Neural cell (in vitro differentiated cells): ENCODE measurements around the gene ALDH1A1. TPM values are rescaled to one million over a fixed set of nuclear protein-coding genes. Genes with fewer than 3 reads are reported as not detected.

ENCODE experiments used
- H2AFZ ChIP-seq: fragments of 200-600, 300-800 bp; sonication (generic), shearing (Covaris generic); 2 replicates; pipeline ENCODE4 v1.6.0; 2014; ENCODE audit warnings: low read depth, mild to moderate bottlenecking, antibody characterized with exemption, low read length, moderate library complexity
- H3F3A ChIP-seq: fragments of 200-600 bp; shearing (Covaris generic); 2 replicates; pipeline ENCODE4 v1.6.1; 2016; ENCODE audit warnings: mild to moderate bottlenecking, moderate library complexity, mixed read lengths, antibody characterized with exemption, low read length; ENCODE audit not compliant: insufficient read depth, poor library complexity, severe bottlenecking
- H3K27ac ChIP-seq: fragments of 200-600, 300-800 bp; sonication (generic), shearing (Covaris generic); 2 replicates; pipeline ENCODE4 v1.5.1; 2014; ENCODE audit warnings: mild to moderate bottlenecking, low read length, moderate library complexity
- H3K27me3 ChIP-seq: fragments of 300-800, 200-600 bp; sonication (generic), shearing (Covaris generic); 2 replicates; pipeline ENCODE4 v1.6.0; 2014; ENCODE audit warnings: mild to moderate bottlenecking, low read depth, low read length, moderate library complexity; ENCODE audit not compliant: insufficient read depth
- H3K36me3 ChIP-seq: fragments of 300-800, 200-600 bp; sonication (generic), shearing (Covaris generic); 2 replicates; pipeline ENCODE4 v1.5.1; 2014; ENCODE audit warnings: mild to moderate bottlenecking, antibody characterized with exemption, low read length, moderate library complexity; ENCODE audit not compliant: insufficient read depth
- H3K4me2 ChIP-seq: fragments of 300-800, 200-600 bp; sonication (generic), shearing (Covaris generic); 2 replicates; pipeline ENCODE4 v1.6.0; 2014; ENCODE audit warnings: mild to moderate bottlenecking, low read length
- H3K4me3 ChIP-seq: fragments of 300-800, 200-600 bp; sonication (generic), shearing (Covaris generic); 2 replicates; pipeline ENCODE4 v1.5.1; 2014; ENCODE audit warnings: mild to moderate bottlenecking, low read length, moderate library complexity
- H3K79me2 ChIP-seq: fragments of 200-600 bp; shearing (Covaris generic); replicated peaks from 2 replicates; pipeline ENCODE4 v1.6.0; 2014; ENCODE audit warnings: mild to moderate bottlenecking, low read length, moderate library complexity; ENCODE audit not compliant: insufficient read depth
- H3K9ac ChIP-seq: fragments of 300-800, 200-600 bp; sonication (generic), shearing (Covaris generic); 2 replicates; pipeline ENCODE4 v1.6.1; 2016; ENCODE audit warnings: mild to moderate bottlenecking, low read length, mixed read lengths
- H3K9me2 ChIP-seq: fragments of 200-600 bp; shearing (Covaris generic); 2 replicates; pipeline ENCODE4 v1.6.1; 2016; ENCODE audit warnings: mild to moderate bottlenecking, low read length, mixed read lengths; ENCODE audit not compliant: insufficient read depth
- H3K9me3 ChIP-seq: fragments of 200-600, 300-800 bp; sonication (generic), shearing (Covaris generic); 2 replicates; pipeline ENCODE4 v1.6.1; 2016; ENCODE audit warnings: mild to moderate bottlenecking, mixed run types, low read length, moderate library complexity, mixed read lengths
- H4K20me1 ChIP-seq: fragments of 200-600 bp; shearing (Covaris generic); 2 replicates; pipeline ENCODE4 v1.6.1; 2016; ENCODE audit warnings: mild to moderate bottlenecking, mixed run types; ENCODE audit not compliant: insufficient read depth
- CTCF ChIP-seq: fragments of 450-650 bp; IDR thresholded peaks from 2 replicates; pipeline ENCODE4 v1.5.1; 2014; ENCODE audit warnings: antibody characterized with exemption, mild to moderate bottlenecking, moderate library complexity; ENCODE audit not compliant: poor library complexity, severe bottlenecking
- EP300 ChIP-seq: fragments of 450-650 bp; conservative IDR thresholded peaks from 2 replicates; pipeline ENCODE4 v1.6.1; 2014; ENCODE audit warnings: antibody characterized with exemption, mild to moderate bottlenecking, moderate library complexity; ENCODE audit not compliant: poor library complexity, severe bottlenecking
- EZH2 ChIP-seq: fragments of 200-600, 300-800 bp; shearing (Covaris generic), sonication (generic); IDR thresholded peaks from 2 replicates; pipeline ENCODE4 v1.6.1; 2014; ENCODE audit warnings: antibody characterized with exemption, low read length, borderline replicate concordance, mild to moderate bottlenecking; ENCODE audit not compliant: insufficient read depth, poor library complexity, severe bottlenecking
- MXI1 ChIP-seq: fragments of 450-650 bp; conservative IDR thresholded peaks from 2 replicates; pipeline ENCODE4 v1.6.1; 2014; ENCODE audit warnings: antibody characterized with exemption, mild to moderate bottlenecking; ENCODE audit not compliant: poor library complexity, severe bottlenecking
- POLR2AphosphoS5 ChIP-seq: IDR thresholded peaks from 2 replicates; pipeline ENCODE4 v1.6.1; 2012
- RAD21 ChIP-seq: fragments of 450-650 bp; conservative IDR thresholded peaks from 2 replicates; pipeline ENCODE4 v1.6.1; 2014; ENCODE audit warnings: antibody characterized with exemption, mild to moderate bottlenecking, moderate library complexity
- REST ChIP-seq: IDR thresholded peaks from 2 replicates; pipeline ENCODE4 v1.6.1; 2012; ENCODE audit warnings: borderline replicate concordance
- SMC3 ChIP-seq: fragments of 450-650 bp; conservative IDR thresholded peaks from 2 replicates; pipeline ENCODE4 v1.6.1; 2014; ENCODE audit warnings: antibody characterized with exemption, mild to moderate bottlenecking, moderate library complexity; ENCODE audit not compliant: poor library complexity
- TAF1 ChIP-seq: IDR thresholded peaks from 2 replicates; pipeline ENCODE4 v1.6.1; 2012; ENCODE audit warnings: low read depth
- polyA plus RNA-seq: library from polyadenylated mRNA; depleted of rRNA; stranded (reverse); fragments of >200 nt; gene quantifications from 2 replicates; pipeline ENCODE4 v1.2.3, GENCODE V29; 2014

Gene ALDH1A1
- polyA plus RNA-seq, 1 donor from 2014 or later = not detected

- Histone ChIP-seq H3K4me3 (no peak overlapping the region), H3K9ac (no peak overlapping the region), H3K9me2 (no peaks in the 10 kb centered on the region), H4K20me1 (no peaks in the 10 kb centered on the region), H3K27ac (no peak overlapping the region), H3F3A (no peaks in the 10 kb centered on the region), H3K27me3 (no peaks in the 10 kb centered on the region), H3K4me2 (no peak overlapping the region), H2AFZ (no peak overlapping the region), H3K79me2 (no peaks in the 10 kb centered on the region), H3K9me3 (no peaks in the 10 kb centered on the region), H3K36me3 (no peaks in the 10 kb centered on the region)
- no peak for TF ChIP-seq RAD21
- TF ChIP-seq SMC3 = no peak
- TF ChIP-seq TAF1 = no peak
- no peak for TF ChIP-seq POLR2AphosphoS5
- TF ChIP-seq EP300 = no peak
- TF ChIP-seq REST = no peak
- no peak for TF ChIP-seq MXI1
- TF ChIP-seq CTCF = no peak
- TF ChIP-seq EZH2 = no peak
Measured at GRCh38 chr9:72933730-72934665, 18.9 kb downstream of the ALDH1A1 start.

- no peak overlapping the region for H3K4me2 ChIP-seq
- H3K9me3 ChIP-seq = no peaks in the 10 kb centered on the region
- H4K20me1 ChIP-seq = no peaks in the 10 kb centered on the region
- TF ChIP-seq SMC3 (no peak), TAF1 (no peak), REST (no peak), EZH2 (no peak), CTCF (no peak)
- no peaks in the 10 kb centered on the region for H3K36me3 ChIP-seq
- no peaks in the 10 kb centered on the region for H3F3A ChIP-seq
- no peaks in the 10 kb centered on the region for H3K79me2 ChIP-seq
- H3K9ac ChIP-seq = no peak overlapping the region
- no peaks in the 10 kb centered on the region for H3K27me3 ChIP-seq
- no peak overlapping the region for H3K4me3 ChIP-seq
- H2AFZ ChIP-seq = no peak overlapping the region
- no peaks in the 10 kb centered on the region for H3K9me2 ChIP-seq
- H3K27ac ChIP-seq = no peak overlapping the region
Measured at GRCh38 chr9:72932619-72933018, 20.2 kb downstream of the ALDH1A1 start.
